Activated naive CD4-positive, alpha-beta T cell treated with anti-CD3 and anti-CD28 coated beads for 36 hours (primary cell): ENCODE data around the gene TLNRD1. TPM values are rescaled to one million over a fixed set of nuclear protein-coding genes. Genes with fewer than 3 reads are reported as not detected.

Experiments
- CTCF ChIA-PET: fragments of 350-600 bp; sonication (Branson Sonifier 250); formaldehyde crosslinking; loops from one replicate; lab custom pipeline; 2021; ENCODE audit warnings: antibody characterized with exemption; lab: Charles Lee
- DNase-seq: peaks from one replicate; pipeline ENCODE4 v3.0.0-alpha.2; 2020
- H3K27ac Mint-ChIP-seq: one replicate; pipeline ENCODE4 v1.8.0; 2021; ENCODE audit warnings: mild to moderate bottlenecking, mixed read lengths
- H3K27me3 Mint-ChIP-seq: one replicate; pipeline ENCODE4 v1.8.0; 2021; ENCODE audit warnings: low read depth, mixed read lengths
- H3K36me3 Mint-ChIP-seq: one replicate; pipeline ENCODE4 v1.8.0; 2021; ENCODE audit warnings: low read depth, mixed read lengths
- H3K4me1 Mint-ChIP-seq: one replicate; pipeline ENCODE4 v1.8.0; 2021; ENCODE audit warnings: low read depth, mixed read lengths
- H3K4me3 Mint-ChIP-seq: one replicate; pipeline ENCODE4 v1.8.0; 2021; ENCODE audit warnings: mild to moderate bottlenecking, moderate library complexity, mixed read lengths
- H3K9me3 Mint-ChIP-seq: one replicate; pipeline ENCODE4 v1.8.0; 2021; ENCODE audit warnings: mixed read lengths
- intact Hi-C: fragments of 100-400 bp; cut with micrococcal nuclease; formaldehyde crosslinking; loops from one replicate; pipeline ENCODE4 v1.15.1; 2023
- total RNA-seq, 2 experiments: library from RNA; stranded (reverse); gene quantifications; one replicate each; pipeline ENCODE4 v1.2.3, GENCODE V29; 2021

Gene TLNRD1
- total RNA-seq, 2 experiments from 2014 or later = 15.9 to 16.6 TPM

DNA sequence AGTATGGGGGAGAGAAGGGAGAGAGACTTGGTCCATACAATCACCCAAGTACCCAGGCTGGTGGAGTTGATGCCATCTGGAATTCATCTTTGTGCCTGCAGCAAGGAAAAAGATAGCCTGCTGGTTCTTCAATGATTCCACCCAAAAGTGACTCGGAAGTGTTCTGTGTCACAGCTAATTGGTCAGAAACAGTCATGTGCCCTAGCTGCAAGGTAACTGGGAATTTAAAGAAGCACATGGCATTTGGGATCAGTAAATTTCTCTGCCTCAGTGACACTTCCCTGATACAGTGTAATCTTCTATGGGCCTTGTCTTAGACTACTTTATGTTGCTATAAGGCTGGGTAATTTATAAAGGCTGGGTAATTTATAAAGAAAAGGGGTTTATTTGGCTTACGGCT, 17.5 kb downstream of the TLNRD1 start:
- CTCF ChIA-PET = interaction anchor here (1.2 kb wide), 1 partner anchor 26 kb away, joined by 3 read pairs; no protein-coding TSS in a partner anchor
- intact Hi-C loops = no loop called here
- H3K27ac Mint-ChIP-seq = no peak overlapping the region

DNA sequence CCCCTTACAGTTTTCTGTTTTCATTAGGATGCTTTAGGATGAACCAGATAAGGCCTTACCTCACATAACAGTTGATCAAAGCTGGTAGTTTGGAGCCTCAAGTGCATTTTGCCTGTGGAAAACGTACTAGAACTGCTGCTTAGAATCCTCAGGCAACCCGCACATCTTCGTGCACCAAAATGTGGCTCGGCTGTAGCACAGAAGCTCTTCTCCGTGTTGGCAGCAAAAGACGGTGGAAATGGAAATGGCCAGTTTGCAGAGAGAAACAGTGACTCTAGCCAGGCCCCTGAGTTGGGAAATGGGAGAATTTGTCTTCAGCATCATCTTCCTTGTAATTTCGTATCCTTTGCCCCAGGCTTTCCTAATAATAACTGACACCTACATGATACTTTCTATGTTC, 20.6 kb downstream of the TLNRD1 start:
- DNase-seq = no peak
- H3K36me3 Mint-ChIP-seq = no peaks in the 10 kb centered on the region
- intact Hi-C loops = no loop called here
- no peaks in the 10 kb centered on the region for H3K9me3 Mint-ChIP-seq
- no peaks in the 10 kb centered on the region for H3K27me3 Mint-ChIP-seq
- H3K27ac Mint-ChIP-seq = no peak overlapping the region
- CTCF ChIA-PET = no interaction called here
- H3K4me1 Mint-ChIP-seq = peaks cover 22% of the 10 kb centered on the region
- no peak overlapping the region for H3K4me3 Mint-ChIP-seq

More for the DNA sequence above, 17.5 kb downstream of the TLNRD1 start:
- no peak for DNase-seq
- Mint-ChIP-seq H3K4me3 (no peak overlapping the region), H3K36me3 (no peaks in the 10 kb centered on the region), H3K9me3 (no peaks in the 10 kb centered on the region), H3K27me3 (no peaks in the 10 kb centered on the region), H3K4me1 (peaks cover 4% of the 10 kb centered on the region)

DNA sequence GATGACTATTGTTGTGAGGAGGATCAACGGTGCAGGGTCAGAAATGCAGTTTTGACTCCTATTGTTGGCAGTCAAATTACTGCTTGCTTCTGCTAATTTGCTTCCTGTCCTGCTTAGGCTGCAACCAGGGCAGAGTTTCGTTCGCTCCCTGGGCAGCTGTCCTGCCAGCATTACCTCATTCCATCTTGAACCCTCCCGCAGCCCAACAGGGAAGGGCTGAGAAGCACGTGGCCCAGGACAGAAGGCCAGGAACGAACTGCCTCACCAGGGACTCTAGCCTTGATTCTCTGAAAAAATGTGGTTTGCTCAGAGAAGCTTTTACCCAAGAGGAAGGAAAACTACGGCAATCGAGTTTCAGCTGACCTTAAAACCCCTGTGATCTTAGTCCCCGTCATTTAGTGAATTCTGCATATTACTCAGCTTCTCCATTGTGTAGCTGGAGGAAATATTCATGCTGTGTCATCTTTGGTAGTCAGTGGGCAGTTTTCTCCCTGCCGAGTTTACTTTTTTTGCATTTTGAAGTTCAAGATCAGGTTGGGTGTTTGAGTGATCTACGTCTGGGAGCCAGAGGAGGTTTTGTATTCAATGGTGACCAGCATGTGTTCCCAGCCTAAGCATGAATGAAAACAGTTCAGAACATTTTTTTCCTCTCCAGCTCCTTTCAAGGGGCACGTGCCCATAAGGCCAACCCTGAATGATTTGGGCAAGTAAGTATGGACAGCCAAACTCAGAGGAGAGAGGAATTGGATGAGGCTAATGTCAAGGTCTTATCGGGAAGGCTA, 23.0 kb downstream of the TLNRD1 start:
- Mint-ChIP-seq H3K27ac (peak overlapping the region; percentile 64), H3K36me3 (no peaks in the 10 kb centered on the region), H3K27me3 (no peaks in the 10 kb centered on the region), H3K4me1 (peaks cover 24% of the 10 kb centered on the region), H3K4me3 (peak overlapping the region; percentile 20), H3K9me3 (no peaks in the 10 kb centered on the region)
- CTCF ChIA-PET = interaction anchor here (0.6 to 1.5 kb wide), 2 partner anchors 243 to 245 kb away, joined by 3 to 4 read pairs; no protein-coding TSS in a partner anchor
- intact Hi-C loops = loop anchor here (1.0 kb wide), 1 partner anchor 22 kb away; no protein-coding TSS in a partner anchor
- peak; percentile 39 for DNase-seq

DNA sequence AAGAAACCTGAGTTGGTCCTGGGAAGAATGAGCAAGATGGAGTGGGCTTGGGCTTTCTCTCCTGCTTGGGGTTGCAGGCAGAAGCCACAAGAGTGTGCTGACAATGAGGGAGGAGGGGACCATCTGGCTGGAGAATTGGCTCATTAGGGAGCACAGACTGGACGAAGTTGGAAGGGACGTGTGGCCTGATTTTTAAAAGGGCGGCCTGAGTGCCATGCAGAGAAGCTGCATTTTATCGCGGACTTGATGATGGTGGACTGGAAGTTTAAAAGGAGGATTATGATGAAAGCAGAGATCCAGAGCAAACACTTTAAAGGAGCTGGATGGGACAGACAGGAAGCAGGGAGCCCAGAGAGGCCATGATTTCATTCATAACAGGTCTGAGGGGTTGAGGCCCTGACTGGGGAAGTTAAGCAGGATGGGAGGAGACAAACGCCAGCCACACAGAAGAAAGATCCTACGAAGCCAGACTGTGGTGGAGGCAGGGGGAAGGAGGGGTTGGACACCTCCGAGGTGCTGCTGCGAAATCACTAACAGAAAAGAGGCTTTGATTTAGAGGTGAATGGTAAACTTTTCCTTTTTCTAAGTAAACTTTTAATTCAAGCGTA, 23.6 kb downstream of the TLNRD1 start:
- no peaks in the 10 kb centered on the region for H3K9me3 Mint-ChIP-seq
- peak overlapping the region; percentile 64 for H3K27ac Mint-ChIP-seq
- H3K27me3 Mint-ChIP-seq = no peaks in the 10 kb centered on the region
- CTCF ChIA-PET = interaction anchor here (0.6 to 1.5 kb wide), 2 partner anchors 242 to 244 kb away, joined by 3 to 4 read pairs; no protein-coding TSS in a partner anchor
- H3K4me3 Mint-ChIP-seq = no peak overlapping the region
- intact Hi-C loops = no loop called here
- H3K4me1 Mint-ChIP-seq = peaks cover 24% of the 10 kb centered on the region
- no peak for DNase-seq
- H3K36me3 Mint-ChIP-seq = no peaks in the 10 kb centered on the region

DNA sequence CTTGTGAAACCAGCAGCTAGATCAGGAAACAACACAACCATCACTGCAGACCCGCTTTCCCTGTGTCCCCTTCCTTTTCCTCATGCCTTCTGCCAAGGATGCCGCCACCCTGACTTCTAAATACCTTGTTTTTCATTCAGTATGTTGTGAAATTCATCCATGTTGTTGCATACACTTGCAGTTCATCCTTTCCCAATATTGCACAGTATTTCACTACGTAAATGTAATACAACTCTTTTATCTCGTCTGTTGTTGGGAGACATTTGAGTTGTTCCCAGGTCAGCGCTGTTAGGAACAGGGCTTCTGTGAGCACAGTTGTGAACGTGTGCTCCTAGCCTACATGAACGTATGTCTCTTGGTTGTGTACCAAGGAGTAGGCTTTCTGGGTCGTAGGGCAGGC, 24.2 kb downstream of the TLNRD1 start:
- intact Hi-C loops = no loop called here
- peaks cover 28% of the 10 kb centered on the region for H3K4me1 Mint-ChIP-seq
- no peak overlapping the region for H3K27ac Mint-ChIP-seq
- H3K27me3 Mint-ChIP-seq = no peaks in the 10 kb centered on the region
- H3K9me3 Mint-ChIP-seq = peaks cover 4% of the 10 kb centered on the region
- no peaks in the 10 kb centered on the region for H3K36me3 Mint-ChIP-seq
- CTCF ChIA-PET = interaction anchor here (1.1 kb wide), 1 partner anchor 29 kb away, joined by 3 read pairs; no protein-coding TSS in a partner anchor
- no peak for DNase-seq
- no peak overlapping the region for H3K4me3 Mint-ChIP-seq

DNA sequence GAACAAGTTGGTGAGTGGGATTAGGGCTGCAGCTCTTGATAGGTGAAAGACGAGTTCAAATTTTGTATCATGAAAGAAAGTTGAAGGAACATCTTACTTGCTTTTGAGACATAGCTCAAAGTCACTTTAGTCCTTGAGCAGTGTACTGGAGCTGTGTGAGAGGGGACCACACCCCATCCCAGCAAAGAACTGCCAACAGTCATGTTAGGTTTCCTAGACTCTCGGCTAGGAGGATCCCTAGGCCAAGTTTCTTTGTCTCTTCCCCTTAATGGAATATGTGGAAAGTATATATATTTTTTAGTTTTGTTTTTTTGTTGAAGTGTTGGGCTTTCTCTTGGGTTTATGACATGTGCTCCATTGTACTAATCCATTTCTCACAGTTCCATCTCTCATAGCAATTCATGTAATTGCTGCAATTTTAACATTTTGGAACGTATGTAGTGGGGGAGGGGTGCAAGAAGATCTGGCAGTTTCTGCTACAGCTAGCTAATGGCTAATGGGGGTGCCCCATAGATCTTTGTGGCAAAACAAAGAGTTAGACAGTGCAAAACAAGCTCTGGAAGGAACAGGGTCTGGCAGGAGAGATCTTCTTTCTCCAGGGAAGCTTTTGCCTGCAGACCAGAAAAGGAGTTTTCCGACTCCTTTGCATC, 25.1 kb downstream of the TLNRD1 start:
- intact Hi-C loops = no loop called here
- no peak overlapping the region for H3K27ac Mint-ChIP-seq
- no peak overlapping the region for H3K4me3 Mint-ChIP-seq
- CTCF ChIA-PET = interaction anchor here (0.7 to 1.4 kb wide), 3 partner anchors 30 to 1174 kb away, joined by 3 to 4 read pairs (median 3); no protein-coding TSS in a partner anchor
- H3K4me1 Mint-ChIP-seq = peaks cover 28% of the 10 kb centered on the region
- DNase-seq = no peak
- no peaks in the 10 kb centered on the region for H3K27me3 Mint-ChIP-seq
- no peaks in the 10 kb centered on the region for H3K36me3 Mint-ChIP-seq
- H3K9me3 Mint-ChIP-seq = peaks cover 4% of the 10 kb centered on the region

DNA sequence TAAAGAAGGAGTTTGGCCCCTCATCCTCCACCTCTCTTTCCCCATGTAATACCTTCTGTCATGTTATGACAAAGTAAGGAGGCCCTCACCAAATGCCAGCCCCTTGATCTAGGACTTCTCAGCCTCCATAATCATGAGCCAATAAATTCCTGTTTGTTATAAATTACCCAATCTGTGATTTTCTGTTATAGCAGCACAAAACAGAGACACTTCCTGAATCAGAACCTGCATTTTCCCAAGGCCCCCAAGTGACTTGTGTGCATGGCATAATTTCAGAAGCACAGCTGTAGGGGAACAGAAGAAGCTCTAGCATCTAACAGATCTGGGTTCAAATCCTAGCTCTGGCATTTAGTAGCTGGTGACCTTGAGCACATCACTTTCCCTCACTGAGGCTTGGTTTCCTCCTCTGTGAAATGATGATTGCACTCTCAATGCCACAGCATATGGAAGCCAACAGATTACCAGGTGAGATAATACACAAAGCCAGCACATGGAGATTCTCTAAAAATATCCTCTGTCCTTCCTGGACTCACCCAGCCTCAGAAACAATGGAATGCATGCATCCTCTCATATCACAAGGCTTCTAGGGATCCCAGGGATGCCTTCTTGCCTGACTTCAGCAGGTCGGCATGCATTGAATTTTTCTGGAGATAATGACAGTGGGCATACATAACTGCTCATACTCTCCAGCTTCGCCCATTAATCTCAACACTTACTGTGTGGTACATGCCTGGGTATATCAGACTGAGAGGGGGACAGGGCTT, 26.3 kb downstream of the TLNRD1 start:
- Mint-ChIP-seq H3K4me3 (no peak overlapping the region), H3K27ac (no peak overlapping the region), H3K36me3 (no peaks in the 10 kb centered on the region), H3K9me3 (peaks cover 4% of the 10 kb centered on the region), H3K27me3 (no peaks in the 10 kb centered on the region), H3K4me1 (peaks cover 28% of the 10 kb centered on the region)
- intact Hi-C loops = no loop called here
- CTCF ChIA-PET = interaction anchor here (1.0 to 1.4 kb wide), 2 partner anchors 10 to 239 kb away, joined by 3 to 4 read pairs; no protein-coding TSS in a partner anchor
- DNase-seq = no peak

DNA sequence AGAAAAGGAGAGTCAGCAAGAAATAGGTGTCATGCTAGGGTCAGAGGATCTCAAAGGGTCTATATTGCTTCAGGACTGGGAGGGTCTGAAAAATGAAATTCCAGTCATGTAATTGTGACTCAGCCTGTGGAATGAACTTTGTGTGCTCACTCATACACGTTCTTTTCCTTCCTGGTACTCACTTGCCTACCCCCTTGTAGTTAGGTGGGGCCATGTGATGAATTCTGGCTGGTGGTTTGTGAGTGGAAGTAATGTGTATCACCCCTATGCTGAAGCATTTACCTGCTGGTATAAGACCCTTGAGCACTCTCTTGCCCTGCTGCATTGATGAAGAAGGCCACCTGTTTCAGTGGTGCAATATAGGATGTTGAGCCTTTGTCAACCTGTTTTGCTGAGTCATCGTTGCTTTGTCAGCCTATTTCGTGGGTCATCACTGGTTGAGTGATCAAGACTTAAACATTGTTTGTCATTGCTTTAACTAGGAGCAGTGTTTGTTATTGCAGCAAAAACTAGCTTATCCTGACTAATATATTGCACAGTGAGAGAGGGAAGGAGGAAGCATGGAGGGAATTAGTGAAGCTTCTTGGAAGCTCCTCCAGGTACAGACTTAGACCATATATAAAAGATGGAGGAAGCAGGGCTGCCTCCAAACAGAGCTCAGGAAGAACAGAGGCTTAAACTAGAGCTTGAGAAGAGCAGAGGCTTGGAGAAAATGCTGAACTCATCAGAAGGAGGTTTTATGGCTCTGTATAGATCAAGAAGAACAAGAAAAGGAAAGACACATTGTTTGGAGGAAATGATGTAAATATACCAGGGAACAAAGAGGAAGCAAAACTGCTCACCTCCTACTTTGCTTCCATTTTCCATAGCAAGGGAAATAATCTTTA, 28.9 kb downstream of the TLNRD1 start:
- H3K36me3 Mint-ChIP-seq = no peaks in the 10 kb centered on the region
- DNase-seq = no peak
- peaks cover 4% of the 10 kb centered on the region for H3K9me3 Mint-ChIP-seq
- no peaks in the 10 kb centered on the region for H3K27me3 Mint-ChIP-seq
- H3K27ac Mint-ChIP-seq = no peak overlapping the region
- intact Hi-C loops = no loop called here
- H3K4me3 Mint-ChIP-seq = no peak overlapping the region
- CTCF ChIA-PET = interaction anchor here (0.8 to 1.4 kb wide), 2 partner anchors 21 to 235 kb away, joined by 3 read pairs; no protein-coding TSS in a partner anchor
- H3K4me1 Mint-ChIP-seq = peaks cover 11% of the 10 kb centered on the region

DNA sequence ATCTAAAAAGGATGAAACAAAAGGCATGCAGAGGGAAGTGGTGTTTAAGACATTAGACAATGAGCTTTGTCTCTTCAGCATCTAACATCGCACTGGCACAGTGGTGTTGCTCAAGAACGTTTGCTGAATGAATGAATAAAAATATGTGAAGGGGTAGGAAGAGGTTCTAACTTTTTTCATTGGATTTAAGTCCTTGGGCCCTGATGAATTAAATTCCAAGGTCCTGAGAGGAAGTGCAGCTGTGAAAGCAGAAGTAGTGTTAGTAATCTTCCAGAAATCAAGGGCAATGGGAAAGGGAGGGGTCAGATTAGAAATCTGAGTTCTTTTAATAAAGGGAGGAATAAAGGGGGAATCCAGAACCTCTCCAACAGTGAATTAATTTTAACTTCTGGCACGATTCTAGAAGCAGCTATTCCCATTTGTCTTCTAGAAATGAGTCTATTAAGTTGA, 29.6 kb downstream of the TLNRD1 start:
- DNase-seq = no peak
- CTCF ChIA-PET = interaction anchor here (0.8 to 1.4 kb wide), 2 partner anchors 22 to 234 kb away, joined by 3 read pairs; no protein-coding TSS in a partner anchor
- Mint-ChIP-seq H3K27ac (no peak overlapping the region), H3K27me3 (no peaks in the 10 kb centered on the region), H3K4me3 (no peak overlapping the region), H3K36me3 (no peaks in the 10 kb centered on the region), H3K9me3 (peaks cover 4% of the 10 kb centered on the region), H3K4me1 (peaks cover 8% of the 10 kb centered on the region)
- intact Hi-C loops = no loop called here

DNA sequence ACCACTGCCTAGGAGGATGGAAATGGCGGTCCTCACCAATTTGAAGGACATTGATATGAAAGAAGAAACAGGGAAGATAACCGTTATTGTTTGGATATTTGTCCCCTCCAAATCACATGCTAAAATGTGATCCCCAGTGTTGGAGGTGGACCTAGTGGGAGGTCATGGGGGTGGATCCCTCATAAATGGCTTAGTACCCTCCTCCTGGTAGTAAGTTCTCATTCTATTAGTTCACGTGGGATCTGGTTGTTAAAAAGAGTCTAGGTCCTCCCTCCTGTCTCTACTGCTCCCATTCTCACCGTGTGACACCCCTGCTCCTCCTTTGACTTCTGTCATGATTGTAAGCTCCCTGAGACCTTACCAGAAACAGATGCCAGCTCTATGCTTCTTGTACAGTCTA, 30.5 kb downstream of the TLNRD1 start:
- Mint-ChIP-seq H3K4me3 (no peak overlapping the region), H3K27ac (no peak overlapping the region), H3K9me3 (peaks cover 4% of the 10 kb centered on the region), H3K36me3 (no peaks in the 10 kb centered on the region), H3K27me3 (no peaks in the 10 kb centered on the region), H3K4me1 (peaks cover 8% of the 10 kb centered on the region)
- no peak for DNase-seq
- CTCF ChIA-PET = interaction anchor here (1.4 kb wide), 1 partner anchor 235 kb away, joined by 6 read pairs; no protein-coding TSS in a partner anchor
- intact Hi-C loops = no loop called here

DNA sequence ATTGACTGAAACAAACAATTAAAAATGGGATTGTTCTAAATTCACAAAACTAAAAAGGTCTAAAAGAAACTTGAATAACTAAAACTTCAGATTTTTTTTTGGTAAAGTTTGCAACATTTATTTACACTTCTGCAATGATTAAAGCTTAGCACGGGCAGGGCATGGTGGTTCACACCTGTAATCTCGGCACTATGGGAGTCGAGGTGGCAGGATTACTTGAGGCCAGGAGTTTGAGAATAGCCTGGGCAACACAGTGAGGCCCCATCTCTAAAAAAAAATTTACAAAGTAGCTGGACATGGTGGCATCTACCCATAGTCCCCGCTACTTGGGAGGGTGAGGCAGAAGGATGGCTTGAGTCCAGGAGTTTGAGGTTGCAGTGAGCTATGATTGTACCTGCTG, 31.6 kb downstream of the TLNRD1 start:
- no peak overlapping the region for H3K27ac Mint-ChIP-seq
- no peak overlapping the region for H3K4me3 Mint-ChIP-seq
- intact Hi-C loops = no loop called here
- CTCF ChIA-PET = no interaction called here
- H3K9me3 Mint-ChIP-seq = peaks cover 4% of the 10 kb centered on the region
- no peaks in the 10 kb centered on the region for H3K27me3 Mint-ChIP-seq
- no peak for DNase-seq
- peaks cover 4% of the 10 kb centered on the region for H3K4me1 Mint-ChIP-seq
- no peaks in the 10 kb centered on the region for H3K36me3 Mint-ChIP-seq
